ENCODE measurements around the gene PM20D2. TPM values are rescaled to one million over a fixed set of nuclear protein-coding genes. Genes with fewer than 3 reads are reported as not detected.
"Not testable (repeated sequence)": the region's sequence is repeated elsewhere in the genome, so short reads cannot be mapped to it uniquely, and the experiment has no call there.

PM20D2 gene, protein sequence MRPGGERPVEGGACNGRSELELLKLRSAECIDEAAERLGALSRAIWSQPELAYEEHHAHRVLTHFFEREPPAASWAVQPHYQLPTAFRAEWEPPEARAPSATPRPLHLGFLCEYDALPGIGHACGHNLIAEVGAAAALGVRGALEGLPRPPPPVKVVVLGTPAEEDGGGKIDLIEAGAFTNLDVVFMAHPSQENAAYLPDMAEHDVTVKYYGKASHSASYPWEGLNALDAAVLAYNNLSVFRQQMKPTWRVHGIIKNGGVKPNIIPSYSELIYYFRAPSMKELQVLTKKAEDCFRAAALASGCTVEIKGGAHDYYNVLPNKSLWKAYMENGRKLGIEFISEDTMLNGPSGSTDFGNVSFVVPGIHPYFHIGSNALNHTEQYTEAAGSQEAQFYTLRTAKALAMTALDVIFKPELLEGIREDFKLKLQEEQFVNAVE
- 10 to 100 TPM; 27.5 to 28.1 TPM for total RNA-seq

DNA sequence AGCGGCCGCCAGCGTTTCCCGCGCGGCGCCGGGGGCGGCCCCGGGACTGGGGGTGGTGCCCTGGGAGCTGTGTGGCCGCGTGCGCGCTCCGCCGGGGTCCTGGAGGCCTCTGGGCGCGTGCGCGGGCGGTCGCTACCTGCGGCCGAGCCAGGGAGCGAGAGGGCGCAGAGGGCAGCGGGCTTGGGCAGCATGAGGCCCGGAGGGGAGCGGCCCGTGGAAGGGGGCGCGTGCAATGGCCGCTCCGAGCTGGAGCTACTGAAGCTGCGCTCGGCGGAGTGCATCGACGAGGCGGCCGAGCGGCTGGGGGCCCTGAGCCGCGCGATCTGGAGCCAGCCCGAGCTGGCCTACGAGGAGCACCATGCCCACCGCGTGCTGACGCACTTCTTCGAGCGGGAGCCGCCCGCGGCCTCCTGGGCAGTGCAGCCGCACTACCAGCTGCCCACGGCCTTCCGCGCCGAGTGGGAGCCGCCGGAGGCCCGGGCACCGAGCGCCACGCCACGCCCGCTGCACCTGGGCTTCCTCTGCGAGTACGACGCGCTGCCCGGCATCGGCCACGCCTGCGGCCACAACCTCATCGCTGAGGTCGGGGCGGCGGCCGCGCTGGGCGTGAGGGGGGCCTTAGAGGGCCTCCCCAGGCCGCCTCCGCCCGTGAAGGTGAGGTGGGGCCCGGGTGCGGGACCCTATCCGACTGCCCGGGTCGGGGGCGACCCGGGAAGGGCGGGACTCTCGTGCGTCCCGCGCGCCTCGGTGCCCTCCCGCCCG is at the start of gene PM20D2:
PM20D2 (plus strand) TSS at position 100 of the 762 bp plus-strand sequence; CDS start at position 190, 90 bp downstream.
- no peaks in the 10 kb centered on the region for H3K9me3 Mint-ChIP-seq
- H3K27me3 Mint-ChIP-seq: no peaks in the 10 kb centered on the region
- peaks cover 15% of the 10 kb centered on the region for H3K36me3 Mint-ChIP-seq
- peak within 1 kb of the TSS; percentile 87 for H3K4me3 Mint-ChIP-seq
- H3K27ac Mint-ChIP-seq: peak within 1 kb of the TSS; percentile 98
- peaks cover 27% of the 10 kb centered on the region for H3K4me1 Mint-ChIP-seq
- peak; percentile 88 for DNase-seq

DNA sequence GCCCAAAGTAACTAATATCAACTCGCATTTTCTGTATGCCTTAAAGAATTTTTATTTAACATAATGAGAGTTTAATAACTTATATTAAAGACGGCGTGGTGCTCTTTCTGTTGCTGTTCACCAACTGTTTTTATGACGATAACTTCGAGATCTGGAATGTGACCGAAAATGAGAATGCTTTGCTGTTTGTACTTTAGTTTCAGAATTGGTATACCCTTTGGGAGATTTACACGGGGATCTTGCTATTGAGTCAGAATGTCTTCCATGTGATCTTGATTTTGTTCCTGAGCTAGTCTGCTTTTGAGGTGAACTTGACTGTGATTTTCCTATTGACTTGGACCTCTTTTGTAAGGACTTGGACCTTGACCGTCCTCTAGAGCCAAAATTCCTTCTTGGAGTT is 47.4 kb upstream of the PM20D2 start:
- Mint-ChIP-seq H3K9me3 (no peaks in the 10 kb centered on the region), H3K4me3 (no peak overlapping the region), H3K27ac (no peak overlapping the region), H3K4me1 (peaks cover 4% of the 10 kb centered on the region), H3K36me3 (peaks cover 3% of the 10 kb centered on the region), H3K27me3 (no peaks in the 10 kb centered on the region)
- no peak for DNase-seq

DNA sequence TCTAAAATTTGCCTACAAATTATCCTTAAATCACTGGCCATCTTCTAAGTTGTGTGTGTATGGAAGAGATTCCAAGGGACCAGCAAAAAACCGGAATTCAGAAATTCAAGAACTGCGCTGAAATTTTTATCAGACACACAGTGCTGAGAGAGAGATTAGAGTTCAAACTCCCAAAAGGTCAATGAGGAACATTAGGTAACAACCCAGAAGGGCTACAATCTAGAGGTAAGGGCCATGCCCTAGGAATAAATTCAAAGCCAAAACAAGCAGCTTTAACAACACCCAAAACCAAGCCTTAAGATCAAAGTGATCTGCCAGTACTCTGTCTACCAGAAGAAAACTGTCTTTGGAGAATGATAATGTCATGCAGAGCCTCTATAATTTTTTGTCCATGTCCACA is 45.7 kb upstream of the PM20D2 start:
- no peak overlapping the region for H3K27ac Mint-ChIP-seq
- H3K4me3 Mint-ChIP-seq: no peak overlapping the region
- H3K4me1 Mint-ChIP-seq: peaks cover 4% of the 10 kb centered on the region
- H3K27me3 Mint-ChIP-seq: no peaks in the 10 kb centered on the region
- H3K9me3 Mint-ChIP-seq: no peaks in the 10 kb centered on the region
- H3K36me3 Mint-ChIP-seq: peaks cover 3% of the 10 kb centered on the region
- no peak for DNase-seq

DNA sequence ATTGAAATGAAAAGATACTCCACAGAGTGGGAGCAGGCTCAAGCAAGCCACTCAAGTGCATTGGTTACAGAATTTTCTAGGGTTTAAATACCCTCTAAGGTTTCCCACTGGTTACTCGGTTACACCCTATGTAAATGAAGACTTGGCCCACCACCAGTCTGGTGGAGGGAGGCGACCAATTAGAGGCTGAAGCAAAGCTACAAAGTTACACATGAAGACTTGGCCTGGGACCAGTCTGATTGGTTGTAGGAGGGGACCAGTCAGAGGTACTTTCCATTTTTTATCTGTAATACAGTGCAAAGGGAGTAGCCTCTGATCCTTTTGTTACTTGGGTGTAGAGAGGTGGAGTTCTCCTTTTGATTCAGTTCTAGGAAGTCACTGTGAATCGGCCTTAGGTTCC is 35.6 kb upstream of the PM20D2 start:
- DNase-seq: no peak
- no peak overlapping the region for H3K4me3 Mint-ChIP-seq
- H3K27me3 Mint-ChIP-seq: no peaks in the 10 kb centered on the region
- H3K36me3 Mint-ChIP-seq: no peaks in the 10 kb centered on the region
- H3K4me1 Mint-ChIP-seq: no peaks in the 10 kb centered on the region
- H3K9me3 Mint-ChIP-seq: no peaks in the 10 kb centered on the region
- no peak overlapping the region for H3K27ac Mint-ChIP-seq

DNA sequence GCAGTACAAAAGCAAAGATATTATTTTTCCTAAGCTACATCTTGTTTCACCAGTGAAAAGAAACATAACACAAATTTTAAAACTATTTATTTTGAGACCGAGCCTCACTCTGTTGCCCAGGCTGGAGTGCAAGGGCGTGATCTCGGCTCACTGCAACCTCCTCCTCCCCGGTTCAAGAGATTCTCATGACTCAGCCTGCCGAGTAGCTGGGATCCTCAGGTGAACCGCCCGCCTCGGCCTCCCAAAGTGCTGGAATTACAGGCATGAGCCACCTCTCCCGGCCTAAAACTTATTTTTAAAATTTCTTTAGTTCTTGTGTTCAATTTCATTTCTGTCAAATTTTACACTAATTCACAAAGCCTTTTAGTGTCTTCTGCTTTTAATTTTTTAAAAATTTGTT is 33.9 kb upstream of the PM20D2 start:
- H3K4me1 Mint-ChIP-seq: peaks cover 3% of the 10 kb centered on the region
- no peaks in the 10 kb centered on the region for H3K36me3 Mint-ChIP-seq
- no peak overlapping the region for H3K4me3 Mint-ChIP-seq
- H3K27ac Mint-ChIP-seq: no peak overlapping the region
- DNase-seq: no peak
- no peaks in the 10 kb centered on the region for H3K9me3 Mint-ChIP-seq
- H3K27me3 Mint-ChIP-seq: peaks cover 7% of the 10 kb centered on the region

DNA sequence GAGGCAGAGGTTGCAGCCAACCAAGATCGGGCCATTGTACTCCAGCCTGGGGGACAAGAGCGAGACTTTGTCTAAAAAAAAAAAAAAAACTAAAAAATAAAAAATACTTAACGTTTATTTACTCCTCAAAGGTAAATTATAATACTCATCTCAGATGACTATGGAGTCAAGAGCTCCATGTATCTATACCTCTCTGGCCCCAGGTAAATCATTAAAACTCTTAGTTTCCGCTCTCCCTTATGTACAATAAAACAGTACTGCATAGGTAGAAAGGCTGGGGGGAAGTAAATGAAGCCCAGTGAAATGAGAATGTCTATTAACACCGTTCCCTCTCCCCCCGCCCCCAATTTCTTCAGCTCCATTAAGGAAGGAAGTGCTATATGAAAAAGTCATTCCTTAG is 29.2 kb upstream of the PM20D2 start:
- Mint-ChIP-seq H3K4me3 (peak overlapping the region; percentile 77), H3K27ac (no peak overlapping the region)

DNA sequence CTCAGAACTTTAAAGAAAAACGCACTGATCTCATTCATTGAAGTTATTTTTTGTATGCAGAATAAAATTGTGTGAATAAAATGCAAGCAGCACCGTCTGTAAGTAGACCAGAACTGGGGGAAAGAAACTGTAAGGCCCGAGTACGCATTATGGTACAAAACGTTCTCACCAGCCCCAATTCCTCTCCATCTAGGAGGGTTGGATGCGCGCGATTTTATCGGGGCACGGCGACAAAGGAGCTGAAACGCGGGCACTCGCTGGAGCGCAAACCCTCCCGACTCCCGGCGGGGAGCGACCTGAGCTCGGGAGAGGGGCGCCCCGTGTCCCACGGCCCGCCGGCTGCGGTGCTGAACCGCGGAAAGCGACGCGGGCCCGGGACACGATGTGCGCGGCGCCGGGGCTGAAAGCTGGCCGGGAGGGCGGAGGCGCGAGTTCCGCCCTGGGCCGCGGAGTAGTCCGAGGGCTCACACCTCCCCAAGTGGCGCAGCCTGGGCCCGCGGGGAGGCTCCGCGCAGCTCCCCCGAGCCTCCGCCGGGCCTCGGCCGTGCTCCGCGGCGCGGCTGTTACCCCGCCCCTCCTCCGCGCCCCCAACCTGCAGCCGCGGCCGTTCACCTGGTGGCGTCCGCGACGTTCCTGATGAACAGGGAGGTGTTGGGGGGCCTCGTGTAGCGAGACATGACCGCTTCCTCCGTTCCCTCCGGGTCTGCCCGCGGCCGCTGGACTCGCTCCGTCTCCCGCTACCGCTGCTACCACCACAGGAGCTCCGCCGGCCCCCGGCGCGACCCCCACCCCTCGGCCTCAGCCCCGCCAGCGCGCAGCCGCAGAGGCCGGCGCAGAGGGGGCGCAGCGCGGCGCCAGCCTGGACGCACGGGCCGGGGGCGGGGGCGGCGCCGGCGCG is 28.4 kb upstream of the PM20D2 start, which contains the start of gene SRSF12:
SRSF12 (minus strand) TSS at position 861 of the 898 bp plus-strand sequence; CDS start at position 677, 184 bp downstream.
- peaks cover 15% of the 10 kb centered on the region for H3K27me3 Mint-ChIP-seq

More for the DNA sequence above, 29.2 kb upstream of the PM20D2 start:
- H3K36me3 Mint-ChIP-seq: no peaks in the 10 kb centered on the region
- no peak for DNase-seq
- peaks cover 5% of the 10 kb centered on the region for H3K9me3 Mint-ChIP-seq
- peaks cover 6% of the 10 kb centered on the region for H3K4me1 Mint-ChIP-seq
- H3K27me3 Mint-ChIP-seq: peaks cover 15% of the 10 kb centered on the region

DNA sequence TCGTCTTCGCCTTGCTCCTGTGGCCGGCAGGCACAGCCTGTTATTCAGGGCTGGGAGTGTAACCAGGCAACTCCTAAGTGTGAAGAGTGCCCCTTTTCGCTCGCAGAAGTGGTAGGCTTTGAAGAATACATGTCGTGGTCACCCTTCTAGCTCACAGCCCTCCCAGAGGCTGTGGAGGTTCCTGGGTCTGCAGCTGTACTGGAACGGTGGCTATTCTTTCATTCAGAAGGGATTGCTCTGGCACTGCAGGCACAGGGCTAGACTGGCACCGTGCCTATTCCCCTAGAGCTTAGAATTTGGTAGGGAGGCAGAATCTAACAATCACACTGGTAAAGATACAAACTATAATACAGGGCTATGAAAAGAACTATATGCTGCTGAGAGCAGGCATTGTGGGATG is 26.9 kb upstream of the PM20D2 start:
- Mint-ChIP-seq H3K4me3 (peak overlapping the region; percentile 64), H3K9me3 (peaks cover 5% of the 10 kb centered on the region), H3K27me3 (peaks cover 15% of the 10 kb centered on the region)

More for the DNA sequence above, 28.4 kb upstream of the PM20D2 start, which contains the start of gene SRSF12:
- H3K4me1 Mint-ChIP-seq: peaks cover 6% of the 10 kb centered on the region
- no peak within 1 kb of the TSS for H3K27ac Mint-ChIP-seq
- no peaks in the 10 kb centered on the region for H3K36me3 Mint-ChIP-seq
- peak within 1 kb of the TSS; percentile 77 for H3K4me3 Mint-ChIP-seq
- H3K9me3 Mint-ChIP-seq: peaks cover 5% of the 10 kb centered on the region
- DNase-seq: peak; percentile 57

DNA sequence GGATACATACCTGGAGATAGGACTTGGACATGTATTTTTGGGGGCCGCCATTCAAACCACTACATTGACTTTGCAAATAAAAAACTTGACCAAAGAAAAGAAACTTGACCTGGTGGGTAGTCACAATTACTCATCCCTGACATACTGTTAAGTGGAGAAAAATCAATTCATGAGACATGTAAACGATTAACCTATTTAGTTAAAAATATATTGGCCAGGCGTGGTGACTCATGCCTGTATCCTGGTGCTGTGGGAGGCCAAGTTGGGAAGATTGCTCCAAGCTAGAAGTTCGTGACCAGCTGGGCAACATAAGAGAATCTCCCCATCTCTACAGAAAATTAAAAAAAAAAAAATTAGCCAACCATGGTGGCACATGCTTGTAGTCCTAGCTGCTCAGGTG is 25.5 kb upstream of the PM20D2 start:
- H3K36me3 Mint-ChIP-seq: no peaks in the 10 kb centered on the region
- H3K9me3 Mint-ChIP-seq: peaks cover 5% of the 10 kb centered on the region
- H3K4me3 Mint-ChIP-seq: no peak overlapping the region
- no peak for DNase-seq
- peaks cover 15% of the 10 kb centered on the region for H3K27me3 Mint-ChIP-seq
- peaks cover 6% of the 10 kb centered on the region for H3K4me1 Mint-ChIP-seq
- no peak overlapping the region for H3K27ac Mint-ChIP-seq

More for the DNA sequence above, 26.9 kb upstream of the PM20D2 start:
- H3K27ac Mint-ChIP-seq: no peak overlapping the region
- H3K36me3 Mint-ChIP-seq: no peaks in the 10 kb centered on the region
- no peak for DNase-seq
- H3K4me1 Mint-ChIP-seq: peaks cover 6% of the 10 kb centered on the region

DNA sequence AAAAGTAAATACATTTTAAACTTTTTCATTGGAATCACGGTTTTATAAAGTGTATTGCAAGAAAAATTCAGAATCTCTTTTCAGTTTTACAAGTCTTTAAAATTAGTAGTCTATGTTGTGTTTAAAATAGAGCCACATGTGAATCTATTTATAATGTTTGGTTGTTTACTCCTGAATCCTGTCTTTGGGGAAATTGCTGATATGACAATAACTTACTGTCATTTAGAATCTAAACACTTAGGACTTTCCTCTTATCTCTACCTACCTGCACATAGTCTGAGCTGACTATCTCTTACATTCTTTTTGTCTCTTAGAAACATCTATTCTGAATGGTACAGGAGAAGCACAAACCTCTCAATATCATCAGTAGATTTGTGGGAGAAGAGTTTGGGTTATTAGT is 23.9 kb upstream of the PM20D2 start:
- Mint-ChIP-seq H3K27ac (no peak overlapping the region), H3K4me3 (no peak overlapping the region), H3K27me3 (peaks cover 8% of the 10 kb centered on the region), H3K36me3 (no peaks in the 10 kb centered on the region), H3K4me1 (peaks cover 3% of the 10 kb centered on the region), H3K9me3 (peaks cover 5% of the 10 kb centered on the region)
- no peak for DNase-seq

DNA sequence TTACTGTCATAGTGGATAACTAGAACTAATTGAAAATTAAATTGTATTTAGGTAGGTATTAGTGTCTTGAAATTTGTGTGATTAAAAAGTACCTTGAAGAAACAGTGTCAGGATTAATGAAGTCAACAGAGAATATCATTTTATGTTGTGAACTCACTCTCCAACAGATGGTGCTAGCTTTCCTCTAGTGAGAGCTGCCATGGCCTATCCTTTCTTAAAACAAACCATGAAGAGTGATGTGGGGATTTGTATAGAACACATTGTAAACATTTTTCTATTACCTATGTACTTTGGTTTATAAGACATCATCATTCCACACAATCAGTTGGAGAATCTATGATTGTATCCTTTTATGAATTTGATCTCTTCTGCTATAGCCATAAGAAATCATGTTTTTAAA is 23.2 kb upstream of the PM20D2 start:
- Mint-ChIP-seq H3K27me3 (peaks cover 4% of the 10 kb centered on the region), H3K4me1 (no peaks in the 10 kb centered on the region), H3K9me3 (peaks cover 5% of the 10 kb centered on the region), H3K27ac (no peak overlapping the region), H3K36me3 (no peaks in the 10 kb centered on the region), H3K4me3 (no peak overlapping the region)
- no peak for DNase-seq

DNA sequence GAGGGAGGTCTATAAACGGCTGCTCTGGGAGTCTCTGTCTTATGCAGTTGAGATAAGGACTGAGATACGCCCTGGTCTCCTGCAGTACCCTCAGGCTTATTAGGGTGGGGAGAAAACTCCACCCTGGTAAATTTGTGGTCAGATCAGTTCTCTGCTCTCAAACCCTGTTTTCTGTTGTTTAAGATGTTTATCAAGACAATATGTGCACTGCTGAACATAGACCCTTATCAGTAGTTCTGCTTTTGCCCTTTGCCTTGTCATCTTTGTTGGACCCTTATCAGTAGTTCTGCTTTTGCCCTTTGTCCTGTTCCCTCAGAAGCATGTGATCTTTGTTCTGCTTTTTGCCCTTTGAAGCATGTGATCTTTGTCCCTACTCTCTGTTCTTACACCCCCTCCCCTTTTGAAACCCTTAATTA is 17.6 kb upstream of the PM20D2 start:
- not testable (repeated sequence) for H3K27ac Mint-ChIP-seq, H3K27me3 Mint-ChIP-seq, H3K4me1 Mint-ChIP-seq, H3K36me3 Mint-ChIP-seq, DNase-seq, H3K4me3 Mint-ChIP-seq, H3K9me3 Mint-ChIP-seq

DNA sequence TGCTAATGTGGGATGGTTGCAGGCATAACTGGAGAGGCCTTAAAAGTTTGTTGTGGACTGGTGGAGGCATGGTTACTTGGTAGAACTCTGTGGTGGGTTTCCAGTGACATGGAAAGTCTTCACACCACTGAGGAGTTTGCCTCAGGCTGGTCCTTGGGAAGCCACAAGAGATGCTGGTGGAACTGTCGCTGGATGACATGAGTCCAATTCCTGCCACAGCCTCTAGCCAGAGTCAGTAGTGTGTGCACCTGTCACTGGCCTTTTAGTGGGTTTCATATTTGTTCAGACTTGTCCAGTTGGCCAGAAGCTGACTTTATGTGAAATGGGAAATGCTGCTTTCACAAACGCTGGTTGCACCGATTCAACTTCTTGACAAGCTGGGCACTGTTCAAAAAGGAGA is 14.3 kb upstream of the PM20D2 start:
- H3K36me3 Mint-ChIP-seq: peaks cover 6% of the 10 kb centered on the region

DNA sequence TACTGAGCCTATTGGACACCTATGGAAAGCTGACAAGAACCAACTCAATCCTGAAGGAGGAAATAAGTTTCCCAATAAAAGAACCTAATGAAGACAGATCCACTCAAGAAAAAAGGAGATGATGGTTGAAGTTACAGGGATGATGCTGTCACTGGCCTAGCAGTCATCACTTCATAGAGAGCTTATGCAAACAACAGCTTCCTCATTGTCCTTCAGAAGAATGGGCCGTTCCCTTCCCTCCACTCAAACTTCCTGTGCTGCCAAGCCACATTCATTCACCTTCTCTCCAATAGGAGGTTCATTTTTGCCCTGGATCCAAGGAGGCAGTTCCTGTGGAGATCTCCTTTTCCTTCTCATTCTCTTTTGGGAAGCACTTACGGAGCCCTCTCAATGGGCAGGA is 13.8 kb upstream of the PM20D2 start:
- no peaks in the 10 kb centered on the region for H3K27me3 Mint-ChIP-seq
- no peaks in the 10 kb centered on the region for H3K4me1 Mint-ChIP-seq
- H3K27ac Mint-ChIP-seq: no peak overlapping the region
- no peak for DNase-seq
- H3K4me3 Mint-ChIP-seq: no peak overlapping the region
- H3K9me3 Mint-ChIP-seq: peaks cover 9% of the 10 kb centered on the region
- peaks cover 6% of the 10 kb centered on the region for H3K36me3 Mint-ChIP-seq

More for the DNA sequence above, 14.3 kb upstream of the PM20D2 start:
- Mint-ChIP-seq H3K4me1 (no peaks in the 10 kb centered on the region), H3K27me3 (no peaks in the 10 kb centered on the region), H3K27ac (no peak overlapping the region), H3K4me3 (no peak overlapping the region), H3K9me3 (peaks cover 9% of the 10 kb centered on the region)
- DNase-seq: no peak

Data from activated naive CD8-positive, alpha-beta T cell treated with anti-CD3 and anti-CD28 coated beads for 36 hours (primary cell).